ENCODE results near the gene DDX3Y. TPM values are rescaled to one million over a fixed set of nuclear protein-coding genes. Genes with fewer than 3 reads are reported as not detected.

Gene DDX3Y
- not detected for total RNA-seq

GRCh38 chrY:12904618-12905516 lies at the start of gene DDX3Y:
DDX3Y (plus strand) TSS chrY:12904868; CDS start chrY:12904937, 69 bp downstream.

Other genes with a start within 250 kb of the DDX3Y start
- not detected for gene USP9Y, start 203.6 kb upstream of the DDX3Y start, total RNA-seq

Data from camera-type eye (tissue), 1 donor.